Activated gamma-delta T cell treated with anti-CD3 and anti-CD28 coated beads, Interleukin-2, amount 50 U/mL, for 16 hours (primary cell): ENCODE data around the gene TBL1XR1.

Experiments used
- DNase-seq: peaks from one replicate; pipeline ENCODE4 v3.0.0-alpha.2; 2020; ENCODE audit warnings: low read depth

Gene TBL1XR1

GRCh38 chr3:177061369-177061768, 135.9 kb downstream of the TBL1XR1 start:
- no peak for DNase-seq

GRCh38 chr3:177060492-177060891, 136.8 kb downstream of the TBL1XR1 start:
- DNase-seq, result no peak

GRCh38 chr3:177058648-177059047, 138.6 kb downstream of the TBL1XR1 start:
- DNase-seq, result no peak

GRCh38 chr3:177057768-177058167, 139.5 kb downstream of the TBL1XR1 start:
- DNase-seq, result peak; percentile 2

GRCh38 chr3:177056927-177057326, 140.4 kb downstream of the TBL1XR1 start:
- no peak for DNase-seq

GRCh38 chr3:177055605-177056571, 141.4 kb downstream of the TBL1XR1 start:
- DNase-seq, result no peak

- no peak for DNase-seq
Measured at GRCh38 chr3:177053107-177053506, 144.2 kb downstream of the TBL1XR1 start.

GRCh38 chr3:177051411-177051810, 145.9 kb downstream of the TBL1XR1 start:
- DNase-seq, result no peak

- DNase-seq, result no peak
Measured at GRCh38 chr3:177050501-177051237, 146.6 kb downstream of the TBL1XR1 start.

GRCh38 chr3:177045767-177046166, 151.5 kb downstream of the TBL1XR1 start:
- DNase-seq, result no peak

GRCh38 chr3:177045222-177045621, 152.1 kb downstream of the TBL1XR1 start:
- DNase-seq, result no peak

- DNase-seq, result no peak
Measured at GRCh38 chr3:177041730-177042551, 155.3 kb downstream of the TBL1XR1 start.

- no peak for DNase-seq
Measured at GRCh38 chr3:177041021-177041729, 156.1 kb downstream of the TBL1XR1 start.

GRCh38 chr3:177039490-177040274, 157.6 kb downstream of the TBL1XR1 start:
- no peak for DNase-seq

- DNase-seq, result no peak
Measured at GRCh38 chr3:177037241-177037640, 160.0 kb downstream of the TBL1XR1 start.

- no peak for DNase-seq
Measured at GRCh38 chr3:177035676-177036075, 161.6 kb downstream of the TBL1XR1 start.

GRCh38 chr3:177034832-177035475, 162.3 kb downstream of the TBL1XR1 start:
- no peak for DNase-seq

- no peak for DNase-seq
Measured at GRCh38 chr3:177026505-177027277, 170.6 kb downstream of the TBL1XR1 start.

- no peak for DNase-seq
Measured at GRCh38 chr3:177015881-177016280, 181.4 kb downstream of the TBL1XR1 start.
